ENCODE results near the gene KLHL17. TPM values are rescaled to one million over a fixed set of nuclear protein-coding genes. Genes with fewer than 3 reads are reported as not detected.

KLHL17 gene
- total RNA-seq, 1 experiment from 2014 or later, result 41.4 TPM

- Histone ChIP-seq H3K9me3 (ENCODE audit: control insufficient read depth, low read depth, low read length) (no peaks in the 10 kb centered on the region), H3K56ac (ENCODE audit: insufficient read length, low read depth, low read length) (no peak within 1 kb of the TSS), H3K4me1 (ENCODE audit: insufficient read depth, low read length) (no peaks in the 10 kb centered on the region), H3K79me1 (ENCODE audit: insufficient read depth, low read depth, low read length, poor library complexity, severe bottlenecking) (no peaks in the 10 kb centered on the region), H2BK12ac (ENCODE audit: insufficient read length, low read depth, low read length) (no peak within 1 kb of the TSS), H3K4me2 (ENCODE audit: insufficient read depth, insufficient read length, low read length) (peak within 1 kb of the TSS; percentile 54), H4K91ac (ENCODE audit: insufficient read length, low read depth, low read length) (no peak within 1 kb of the TSS), H3K23me2 (ENCODE audit: insufficient read length, low read depth, low read length, poor library complexity, severe bottlenecking) (peaks cover 9% of the 10 kb centered on the region), H3K27ac (ENCODE audit: insufficient read length, low read depth, low read length) (peak within 1 kb of the TSS; percentile 10), H3K79me2 (ENCODE audit: insufficient read depth, low read length) (no peaks in the 10 kb centered on the region), H2BK15ac (ENCODE audit: low read depth, low read length) (no peak within 1 kb of the TSS), H3T11ph (ENCODE audit: low read length) (no peak within 1 kb of the TSS), H4K8ac (replicated peaks; ENCODE audit: insufficient read length, low read depth, low read length) (no peak within 1 kb of the TSS), H2AK5ac (ENCODE audit: insufficient read length, low read length) (no peak within 1 kb of the TSS), H3K4ac (ENCODE audit: low read depth, low read length) (no peak within 1 kb of the TSS; the same call in 1 of the 2 replicates), H4K20me1 (ENCODE audit: control insufficient read depth, insufficient read depth, insufficient read length) (no peaks in the 10 kb centered on the region), H2BK120ac (ENCODE audit: low read depth, low read length, poor library complexity, severe bottlenecking) (no peak within 1 kb of the TSS), H4K5ac (ENCODE audit: insufficient read length, low read depth, low read length) (no peak within 1 kb of the TSS), H2AFZ (ENCODE audit: low read length) (no peak within 1 kb of the TSS), H3K14ac (ENCODE audit: insufficient read depth, low read length) (peak within 1 kb of the TSS; percentile 77), H3K23ac (ENCODE audit: insufficient read length, low read depth, low read length) (no peak within 1 kb of the TSS), H2BK20ac (ENCODE audit: low read depth, low read length, poor library complexity, severe bottlenecking) (no peak within 1 kb of the TSS), H2BK5ac (ENCODE audit: insufficient read length, low read length) (no peak within 1 kb of the TSS), H3K9ac (ENCODE audit: extremely low read depth, insufficient read length, low read length) (peak within 1 kb of the TSS; percentile 53), H3K27me3 (ENCODE audit: insufficient read depth, low read length) (no peaks in the 10 kb centered on the region), H3K18ac (ENCODE audit: insufficient read length, low read depth, low read length) (peak within 1 kb of the TSS; percentile 84)
- no CpG with 5 or more reads among the region's 30 CpGs for WGBS (ENCODE audit: extremely low coverage, insufficient read length, low lambda C conversion rate)
- peaks cover 22% of the 10 kb centered on the region for H3K27me3 Mint-ChIP-seq (ENCODE audit: low read depth)
- H3K4me1 Mint-ChIP-seq, result peaks cover 19 to 29% of the 10 kb centered on the region in 2 experiments
- TF ChIP-seq CTCF (conservative IDR thresholded peaks at IDR 0.05), result no peak
- peaks cover 0 to 7% of the 10 kb centered on the region in 2 experiments; a peak in 3 of 5 replicates for H3K9me3 Mint-ChIP-seq
- H3K36me3 Mint-ChIP-seq (ENCODE audit: insufficient read depth in 1 of 3, low read depth in 3 of 3), result no peaks in the 10 kb centered on the region; a peak in 1 of 7 replicates
- peak within 1 kb of the TSS in 2 of 3 experiments; percentile 94 to 97; a peak in 4 of 7 replicates for H3K27ac Mint-ChIP-seq
- H3K4me3 Mint-ChIP-seq, result peak within 1 kb of the TSS; percentile 79 to 85
- peak; percentile 89 for DNase-seq
Measured at GRCh38 chr1:1013105-1013921, 52.9 kb downstream of the KLHL17 start, which contains the start of gene ISG15. Gene ISG15, plus strand, starts transcription at chr1:1013497. Its CDS starts 77 bp downstream, at chr1:1013574.

All from H9 (cell line).